SIG-M5 treated with dmso at 0.1 percent for 504 hours (cell line): Measurements from ENCODE around the gene C8G.

ENCODE experiments used
- DNase-seq: peaks from one replicate; lab custom pipeline; 2025; ENCODE audit not compliant: unreplicated experiment; lab: John Stamatoyannopoulos, UW

The C8G gene

DNA sequence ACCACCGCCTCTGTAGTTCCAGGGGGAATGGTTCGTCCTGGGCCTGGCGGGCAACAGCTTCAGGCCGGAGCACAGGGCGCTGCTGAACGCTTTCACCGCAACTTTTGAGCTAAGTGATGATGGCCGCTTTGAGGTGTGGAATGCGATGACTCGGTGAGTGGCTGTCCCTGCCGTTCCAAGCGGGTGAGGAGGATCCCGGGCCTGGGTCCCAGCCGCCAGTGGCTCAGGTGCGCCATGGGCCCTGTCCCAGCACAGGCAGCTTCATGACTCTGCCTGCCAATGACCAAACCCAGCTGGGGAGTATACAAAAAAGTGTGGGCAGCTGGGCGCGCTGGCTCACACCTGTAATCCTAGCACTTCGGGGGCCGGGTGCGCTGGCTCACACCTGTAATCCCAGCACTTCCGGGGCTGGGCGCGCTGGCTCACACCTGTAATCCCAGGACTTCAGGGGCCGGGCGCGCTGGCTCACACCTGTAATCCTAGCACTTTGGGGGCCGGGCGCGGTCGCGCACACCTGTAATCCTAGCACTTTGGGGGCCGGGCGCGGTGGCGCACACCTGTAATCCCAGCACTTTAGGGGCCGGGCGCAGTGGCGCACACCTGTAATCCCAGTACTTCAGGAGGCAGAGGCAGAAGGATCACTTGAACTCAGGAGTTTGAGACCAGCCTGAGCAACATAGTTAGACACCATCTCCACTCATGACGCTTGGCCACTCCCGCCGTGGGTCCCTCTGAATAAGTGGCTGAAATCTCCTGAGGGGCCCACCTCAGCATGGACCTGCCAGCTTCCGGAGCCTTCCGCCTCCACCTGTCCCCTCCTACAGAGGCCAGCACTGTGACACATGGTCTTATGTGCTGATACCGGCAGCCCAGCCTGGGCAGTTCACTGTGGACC, 8.1 kb downstream of the C8G start:
- no peak for DNase-seq

DNA sequence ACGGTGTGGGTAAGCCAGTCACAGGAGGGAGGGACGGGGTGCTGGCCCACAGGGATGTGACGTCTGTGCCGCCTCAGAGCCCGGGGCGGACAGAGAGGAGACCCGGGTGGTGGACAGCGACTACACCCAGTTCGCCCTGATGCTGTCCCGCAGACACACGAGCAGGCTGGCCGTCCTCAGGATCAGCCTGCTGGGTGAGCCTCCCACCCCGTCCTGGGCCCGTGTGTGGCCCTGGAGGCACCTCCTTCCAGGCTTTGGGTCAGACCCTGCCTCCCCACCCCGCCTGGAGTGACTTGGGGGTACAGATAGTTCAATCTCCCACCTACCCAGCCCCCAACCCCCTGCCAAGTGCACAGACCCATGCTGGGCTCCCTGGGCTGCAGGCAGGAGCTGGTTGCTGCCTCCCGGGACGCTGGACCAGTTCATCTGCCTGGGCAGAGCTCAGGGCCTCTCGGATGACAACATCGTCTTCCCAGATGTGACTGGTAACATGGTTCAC, 8.8 kb downstream of the C8G start:
- no peak for DNase-seq

DNA sequence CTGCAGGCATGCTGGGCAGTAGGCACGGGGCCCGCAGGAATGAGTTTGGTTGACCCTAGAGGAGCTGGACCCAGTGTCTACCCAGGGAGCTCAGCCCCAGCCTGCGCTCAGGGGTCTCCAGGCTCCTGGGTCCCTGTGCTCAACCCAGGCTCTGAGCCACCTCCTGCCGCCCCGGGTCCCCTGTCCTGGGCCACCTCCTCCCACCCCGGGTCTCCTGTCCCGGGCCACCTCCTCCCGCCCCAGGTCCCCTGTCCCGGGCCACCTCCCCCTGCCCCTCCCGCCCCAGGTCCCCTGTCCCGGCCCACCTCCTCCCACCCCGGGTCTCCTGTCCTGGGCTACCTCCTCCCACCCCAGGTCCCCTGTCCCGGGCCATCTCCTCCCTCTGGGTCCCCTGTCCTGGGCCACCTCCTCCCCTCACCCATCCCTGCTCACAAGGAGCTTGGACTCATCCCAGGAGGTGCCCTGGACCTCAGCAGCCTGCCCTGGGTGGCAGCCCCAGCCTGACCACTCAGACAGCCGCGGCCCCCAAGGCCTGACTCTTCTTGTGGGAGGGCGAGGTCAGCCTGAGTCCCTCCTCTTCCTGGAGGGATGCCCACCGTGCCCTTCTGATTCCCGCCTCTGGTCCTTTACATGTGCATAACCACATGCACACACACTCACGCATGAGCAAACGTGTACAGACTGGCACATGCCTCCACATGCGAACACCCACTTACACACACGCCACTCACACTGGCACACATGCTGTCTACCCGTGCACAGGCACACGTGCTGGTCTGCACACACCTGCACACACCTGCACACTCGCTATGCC, 9.4 kb downstream of the C8G start:
- DNase-seq, result no peak

DNA sequence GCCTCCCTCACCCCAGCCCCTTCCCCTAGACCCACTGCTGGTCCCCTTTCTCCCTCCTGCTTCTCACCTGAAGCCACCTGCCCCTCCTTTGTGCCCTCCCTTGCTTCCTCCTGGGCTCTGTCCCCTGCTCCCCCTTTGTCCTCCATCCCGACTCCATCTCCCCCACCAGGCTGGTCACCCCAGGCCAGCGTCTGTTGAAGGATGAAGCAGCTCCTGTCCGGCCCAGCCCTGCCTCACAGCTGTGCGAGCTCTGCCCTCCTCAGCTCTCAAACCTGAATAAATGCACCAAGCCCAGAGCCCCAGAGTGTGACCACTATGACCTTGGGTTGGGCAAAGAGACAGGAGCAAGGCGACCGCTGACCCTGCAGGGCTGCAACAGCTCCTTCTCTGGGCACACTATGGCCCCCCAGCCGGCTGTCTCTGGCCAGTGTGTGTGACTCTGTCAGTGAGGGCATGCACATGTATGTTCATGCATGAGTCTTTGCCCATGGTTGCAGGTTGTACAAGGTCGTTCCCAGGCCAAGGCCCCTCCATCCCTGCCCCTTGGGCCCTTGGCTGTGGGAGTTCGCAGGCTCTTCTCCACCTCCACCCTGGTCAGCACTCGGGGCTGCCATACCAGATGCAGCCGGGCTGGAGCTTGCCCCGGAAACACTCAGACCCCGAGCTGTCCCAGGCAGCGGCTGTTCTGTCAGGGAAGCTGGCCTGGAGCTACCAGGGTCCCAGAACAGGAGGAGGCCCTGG, 10.3 kb downstream of the C8G start:
- DNase-seq, result no peak

DNA sequence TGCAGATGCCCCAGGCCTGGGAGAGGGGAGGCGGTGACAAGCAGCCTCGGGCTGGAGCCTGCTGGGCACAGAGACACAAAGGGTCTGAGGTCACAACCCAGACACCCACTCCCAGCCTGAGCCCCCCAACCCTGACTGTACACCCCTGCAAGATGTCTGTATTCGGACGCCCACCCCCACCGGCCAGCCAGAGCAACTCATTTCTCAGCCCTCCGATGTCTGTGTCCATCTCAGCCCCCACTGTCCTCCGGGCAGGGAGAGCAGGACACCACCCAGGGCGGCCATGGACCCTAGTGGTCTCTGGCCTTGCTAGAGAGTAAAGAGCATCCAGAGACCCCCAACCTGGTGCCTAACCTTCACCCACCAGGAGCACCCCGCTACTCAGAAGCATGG, 10.9 kb downstream of the C8G start:
- no peak for DNase-seq

DNA sequence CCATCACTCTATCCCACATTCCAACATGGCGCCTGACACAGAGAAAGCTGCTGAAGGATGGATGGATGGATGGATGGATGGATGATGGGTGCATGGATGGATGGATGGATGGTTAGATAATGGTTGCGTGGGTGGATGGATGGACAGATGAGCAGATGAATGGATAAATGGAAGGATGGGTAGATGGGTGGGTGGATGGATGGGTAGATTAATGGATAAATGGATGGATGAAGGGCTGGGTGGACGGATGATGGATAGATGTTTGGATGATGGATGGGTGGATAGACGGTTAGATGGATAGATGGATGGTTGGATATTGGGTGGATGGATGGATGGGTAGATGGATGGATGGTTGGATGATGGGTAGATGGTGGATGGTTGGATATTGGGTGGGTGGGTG, 11.6 kb downstream of the C8G start:
- no peak for DNase-seq

DNA sequence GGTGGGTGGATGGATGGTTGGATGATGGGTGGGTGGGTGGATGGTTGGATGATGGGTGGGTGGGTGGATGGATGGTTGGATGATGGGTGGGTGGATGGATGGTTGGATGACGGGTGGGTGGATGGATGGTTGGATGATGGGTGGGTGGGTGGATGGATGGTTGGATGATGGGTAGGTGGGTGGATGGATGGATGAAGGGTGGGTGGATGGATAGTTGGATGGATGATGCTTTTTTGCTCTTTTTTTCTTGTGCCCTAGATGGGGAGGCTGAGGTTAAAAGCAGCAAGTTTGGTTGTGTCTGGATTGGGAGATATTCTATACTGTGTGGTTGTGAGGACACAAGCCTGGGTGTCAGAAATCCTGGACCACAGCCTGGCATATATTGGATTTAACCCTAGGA, 12.4 kb downstream of the C8G start:
- DNase-seq, result no peak

DNA sequence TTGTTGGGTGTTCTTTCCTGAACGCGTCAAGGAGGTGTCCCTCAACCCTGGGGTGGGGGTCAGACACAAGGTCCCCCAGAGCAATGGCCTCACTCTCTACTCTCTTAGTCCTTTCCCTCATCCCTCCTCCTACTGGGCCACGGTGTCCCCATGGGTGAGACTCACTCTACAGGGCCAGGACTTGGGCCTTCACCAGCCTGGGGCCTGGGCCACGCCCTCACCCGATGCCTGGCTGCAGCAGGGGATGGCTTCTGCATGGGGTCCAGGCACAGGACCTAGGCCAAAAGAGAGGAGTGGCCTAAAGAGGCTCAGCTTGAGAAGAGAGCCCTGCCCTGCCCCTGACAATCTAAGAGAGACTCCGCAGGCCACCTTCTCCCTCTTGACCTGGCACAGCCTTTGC, 12.9 kb downstream of the C8G start:
- DNase-seq, result no peak

DNA sequence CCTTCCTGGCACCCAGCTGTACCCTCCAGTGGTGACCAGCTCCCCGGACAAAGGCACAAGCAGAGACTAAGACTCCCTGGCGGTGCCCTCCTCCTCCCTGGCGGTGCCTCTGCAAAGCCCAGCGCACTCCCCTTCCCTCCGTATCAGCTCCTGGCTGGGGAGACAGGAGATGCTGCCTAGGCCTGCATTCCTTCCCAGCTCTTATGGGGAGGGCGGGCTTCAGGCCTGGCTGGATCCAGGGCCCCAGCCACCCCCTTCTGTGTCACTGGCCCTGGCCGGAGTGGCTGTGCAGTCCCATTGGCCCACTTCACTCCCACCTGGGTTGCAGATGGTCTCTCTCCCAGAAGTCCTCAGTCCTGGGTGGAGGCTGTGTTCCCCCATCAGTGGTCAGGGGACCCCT, 13.4 kb downstream of the C8G start:
- no peak for DNase-seq

DNA sequence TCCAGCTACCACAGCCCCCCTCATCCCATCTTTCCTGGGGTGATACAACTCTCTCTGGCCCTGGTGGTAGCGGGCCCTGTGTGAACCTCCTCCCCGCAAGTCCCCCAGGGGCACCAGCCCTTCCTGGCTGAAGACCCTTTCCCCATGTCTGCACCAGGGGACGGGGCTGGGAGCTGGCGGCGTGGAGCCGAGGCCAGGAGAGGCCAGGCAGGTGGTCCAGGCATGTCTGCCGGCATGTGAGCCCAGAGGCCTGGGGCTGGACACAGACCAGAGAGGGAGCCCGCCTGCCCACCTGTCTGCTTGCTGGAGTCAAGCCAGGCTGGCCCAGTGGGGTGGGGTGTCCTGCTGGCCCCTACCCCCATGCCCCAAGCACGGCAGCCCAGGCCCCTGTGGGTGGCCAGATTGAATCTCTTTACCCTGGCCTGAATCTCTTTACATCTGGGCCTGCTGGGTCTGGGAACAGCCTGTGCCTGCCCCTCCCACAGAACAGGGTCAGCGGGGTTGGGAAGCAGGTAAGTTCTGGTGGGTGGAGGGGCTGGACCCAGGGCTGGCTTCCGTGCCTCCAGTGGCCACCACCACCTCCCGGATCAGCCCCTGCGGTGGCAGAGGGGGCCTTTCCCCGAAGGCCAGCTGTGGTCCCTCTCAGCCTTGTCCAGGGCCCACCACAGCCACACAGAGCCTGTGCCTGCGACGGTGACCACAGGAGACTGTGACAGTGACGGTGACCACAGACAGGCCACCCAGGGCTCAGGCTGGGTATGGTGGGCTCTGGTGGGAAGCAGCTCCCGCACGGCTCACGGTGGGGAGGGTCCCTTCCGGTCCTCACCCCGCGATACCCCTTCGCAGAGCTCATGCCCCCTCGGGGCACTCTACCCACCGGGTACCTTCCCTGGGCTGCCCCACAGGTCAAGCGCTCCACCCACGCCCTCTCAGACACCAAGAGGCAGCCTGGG, 14.1 kb downstream of the C8G start:
- DNase-seq, result no peak

DNA sequence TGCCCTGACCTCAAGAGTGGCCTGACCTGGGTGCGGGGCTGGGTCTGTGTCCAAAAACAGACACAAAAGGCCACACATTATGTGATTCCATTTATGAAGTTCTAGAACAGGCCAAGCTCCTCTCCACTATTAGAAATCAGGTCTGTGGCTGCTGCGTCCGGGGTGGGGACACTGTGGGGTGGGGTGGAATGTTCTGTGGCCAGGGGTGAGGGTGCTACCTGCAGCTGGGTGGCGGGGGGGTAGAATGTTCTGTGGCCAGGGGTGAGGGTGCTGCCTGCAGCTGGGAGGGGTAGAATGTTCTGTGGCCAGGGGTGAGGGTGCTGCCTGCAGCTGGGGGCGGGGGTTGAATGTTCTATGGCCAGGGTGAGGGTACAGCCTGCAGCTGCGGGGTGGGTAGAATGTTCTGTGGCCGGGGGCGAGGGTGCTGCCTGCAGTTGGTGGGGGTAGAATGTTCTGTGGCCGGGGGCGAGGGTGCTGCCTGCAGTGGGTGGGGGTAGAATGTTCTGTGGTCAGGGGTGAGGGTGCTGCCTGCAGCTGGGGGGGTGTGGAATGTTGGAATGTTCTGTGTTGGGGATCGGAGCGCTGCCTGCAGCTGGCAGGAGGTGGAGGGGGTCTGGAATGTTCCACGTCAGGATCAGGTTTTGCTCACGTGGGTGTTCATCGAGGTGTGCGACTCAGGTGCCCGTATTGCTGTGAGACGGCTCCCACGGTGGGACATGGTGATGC, 15.3 kb downstream of the C8G start:
- no peak for DNase-seq

DNA sequence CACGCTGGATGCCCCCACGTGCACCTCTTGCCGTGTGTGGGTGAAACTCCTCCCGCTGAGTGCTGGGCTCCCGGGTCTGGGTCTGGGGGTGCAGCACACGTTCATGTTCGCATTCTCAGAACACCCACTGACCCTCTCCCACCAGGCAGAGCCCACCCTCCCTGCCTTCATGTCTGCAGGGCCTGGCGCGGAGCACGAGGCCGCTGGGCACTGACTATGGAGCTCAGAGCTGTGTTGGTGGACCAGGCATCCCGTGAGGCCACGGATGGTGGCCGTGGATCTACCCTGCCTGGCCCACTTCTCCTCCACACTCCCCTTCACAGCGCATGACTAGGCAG, 15.9 kb downstream of the C8G start:
- no peak for DNase-seq

DNA sequence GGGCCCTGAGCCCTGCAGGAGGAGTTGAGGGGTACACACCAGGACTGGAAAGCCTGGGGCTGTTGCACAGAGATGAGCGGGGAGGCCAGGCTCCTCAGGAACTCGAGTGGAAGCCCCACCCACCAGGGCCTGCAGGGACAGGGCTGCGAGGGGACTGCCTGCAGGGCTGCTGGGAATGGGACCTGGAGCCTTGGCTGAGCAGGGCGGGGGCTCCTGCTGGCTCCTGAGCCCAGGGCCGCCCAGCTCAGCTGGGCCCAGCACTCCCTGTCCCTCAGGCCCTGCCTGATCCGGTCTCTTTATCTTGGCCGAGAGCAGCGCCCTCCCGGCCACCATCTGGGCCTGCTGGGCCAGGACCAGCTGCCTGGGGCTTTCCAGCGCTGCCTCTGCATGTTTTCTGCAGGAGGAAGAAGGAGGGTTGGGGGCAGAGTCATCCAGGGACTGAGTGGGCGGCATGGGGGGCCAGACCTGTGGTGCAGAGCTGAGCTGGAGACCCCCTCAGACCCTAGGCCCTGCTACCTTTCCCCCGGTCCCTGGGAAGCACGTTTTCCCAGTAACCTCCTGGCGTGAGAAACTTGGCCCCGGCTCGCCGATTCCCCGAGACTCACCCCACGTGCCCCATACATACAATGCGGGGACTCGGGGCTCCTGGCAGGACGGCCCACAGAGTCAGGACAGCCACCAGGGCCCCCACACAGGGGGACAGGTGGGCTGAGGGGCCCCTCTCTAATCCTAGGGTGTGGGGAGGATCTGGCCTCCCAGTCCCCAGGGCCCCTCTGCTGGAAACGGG, 16.4 kb downstream of the C8G start:
- DNase-seq, result no peak

DNA sequence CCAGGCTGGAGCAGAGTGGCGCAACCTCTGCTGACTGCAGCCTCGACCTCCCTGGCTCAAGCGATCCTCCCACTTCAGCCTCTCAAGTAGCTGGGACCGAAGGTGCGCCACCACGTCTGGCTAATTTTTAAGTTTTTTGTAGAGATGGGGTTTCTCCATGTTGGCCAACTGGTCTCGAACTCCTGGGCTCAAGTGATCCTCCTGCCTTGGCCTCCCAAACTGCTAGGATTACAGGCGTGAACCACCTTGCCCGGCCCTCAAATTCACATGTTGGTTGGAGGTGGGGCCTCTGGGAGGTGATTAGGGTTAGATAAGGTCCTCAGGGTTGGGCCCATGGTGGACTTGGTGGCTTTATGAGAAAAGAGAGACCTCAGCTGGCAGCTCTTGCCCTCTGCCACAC, 17.1 kb downstream of the C8G start:
- DNase-seq, result no peak

DNA sequence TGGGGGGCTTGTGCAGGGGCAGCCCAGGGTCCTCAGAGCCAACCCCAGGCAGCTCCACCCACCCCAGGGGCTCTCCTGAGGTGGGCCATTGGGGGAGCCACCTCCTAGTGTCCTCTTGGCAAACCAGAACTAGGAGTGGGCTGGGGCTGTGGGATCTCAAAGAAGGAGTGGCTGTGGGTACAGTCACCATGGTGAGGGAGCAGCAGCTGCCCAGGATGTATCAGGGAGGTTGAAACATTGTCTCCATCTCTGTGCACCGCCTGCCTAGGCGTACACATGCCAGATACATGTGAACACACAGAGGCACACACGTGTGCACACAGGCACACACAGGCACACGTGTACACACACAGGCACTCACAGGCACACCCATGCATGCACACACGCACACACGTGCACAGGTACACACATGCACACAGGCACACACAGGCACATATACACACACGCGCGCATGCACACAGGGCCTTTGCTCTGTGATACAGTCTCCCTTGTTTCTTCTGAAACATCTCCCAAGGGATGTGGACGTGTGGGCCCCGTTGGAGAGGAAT, 17.7 kb downstream of the C8G start:
- DNase-seq, result no peak

DNA sequence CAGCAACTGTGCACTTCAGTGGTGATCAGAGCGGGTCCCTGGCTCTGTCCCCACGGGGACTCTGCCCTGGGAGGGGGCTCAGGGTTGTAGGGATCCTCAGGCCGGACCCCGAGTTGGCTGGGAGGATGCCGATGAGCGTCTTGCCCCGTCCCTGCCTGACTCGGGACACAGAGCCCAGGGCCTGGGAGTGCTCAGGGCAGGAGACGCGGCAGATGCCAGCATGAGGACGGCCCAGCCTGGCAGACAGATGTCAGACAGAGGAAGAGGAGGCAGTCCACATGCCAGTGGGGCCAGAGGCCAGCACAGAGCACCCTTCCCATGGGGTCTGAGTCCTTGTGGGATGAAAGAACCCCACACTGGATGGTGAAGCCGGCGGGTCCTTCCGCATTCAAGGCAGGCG, 18.3 kb downstream of the C8G start:
- no peak for DNase-seq

DNA sequence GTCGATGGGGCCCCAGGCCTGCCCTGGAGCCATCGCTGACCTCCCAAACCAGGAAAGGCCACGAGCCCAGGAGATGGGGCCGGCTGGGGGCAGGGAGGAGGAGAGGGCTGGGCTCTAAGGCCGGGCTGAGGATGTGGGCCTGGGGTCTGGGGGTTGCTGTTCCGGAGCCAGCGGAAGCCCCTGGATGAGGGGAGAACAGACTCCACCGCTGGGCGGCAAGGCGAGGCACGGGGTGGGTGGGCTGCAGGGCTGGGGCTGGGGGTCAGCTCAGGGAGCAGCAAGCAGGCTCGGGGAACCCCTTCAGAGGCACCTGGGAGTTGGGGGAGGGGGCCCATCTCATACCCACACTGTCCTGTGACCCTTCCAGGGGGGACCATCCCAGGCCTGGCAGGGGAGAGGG, 18.7 kb downstream of the C8G start:
- no peak for DNase-seq

DNA sequence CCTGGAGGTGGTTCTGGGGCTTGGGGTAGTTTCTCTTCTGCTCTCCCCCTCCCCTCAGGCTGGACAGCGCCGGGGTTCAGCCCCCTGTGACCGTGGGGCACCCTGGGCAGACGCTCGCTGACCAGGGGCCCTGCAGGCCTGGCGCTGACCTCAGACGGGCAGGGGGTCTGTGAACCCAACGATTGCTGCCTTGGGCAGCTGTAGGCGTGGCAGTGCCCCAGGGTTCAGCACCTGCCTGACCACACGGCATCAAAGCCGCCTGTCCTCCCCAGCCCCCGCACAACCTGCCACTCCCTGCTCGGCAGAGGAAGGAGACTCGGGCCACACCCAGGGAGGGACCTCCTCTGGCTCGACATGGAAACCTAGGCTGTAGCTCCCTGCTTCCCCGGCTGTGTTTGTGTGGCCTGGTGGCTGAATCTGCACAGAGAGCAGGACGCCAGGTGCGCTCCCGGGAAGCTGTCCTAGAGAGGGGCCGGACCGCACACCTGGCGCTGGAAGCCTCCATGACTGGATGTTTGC, 19.2 kb downstream of the C8G start:
- DNase-seq, result no peak
